Measurements from ENCODE around the gene CEP78.

CEP78 gene

DNA sequence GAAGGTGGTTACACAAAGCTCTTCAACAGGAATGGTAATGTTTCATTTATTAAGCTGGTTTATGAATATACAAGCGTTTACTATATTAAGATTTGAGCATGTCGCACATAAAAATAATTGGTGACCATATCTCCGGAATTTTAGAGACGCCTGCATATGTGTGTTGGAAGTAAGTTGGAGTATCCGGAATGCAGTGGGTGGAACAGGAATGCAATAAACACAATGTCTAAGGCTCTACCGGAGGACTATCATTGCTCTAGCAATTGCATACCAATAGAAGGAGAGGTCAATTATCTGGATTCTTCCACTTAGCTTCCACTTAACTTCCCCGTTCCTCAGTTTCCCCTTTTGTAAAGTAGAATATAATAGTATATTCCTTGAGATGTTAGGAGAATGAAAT, 1.1 kb upstream of the CEP78 start:
- no peak for TF ChIP-seq Cebpa-rat (IDR thresholded peaks at IDR 0.05)
- no peak overlapping the region for H3K27ac ChIP-seq

DNA sequence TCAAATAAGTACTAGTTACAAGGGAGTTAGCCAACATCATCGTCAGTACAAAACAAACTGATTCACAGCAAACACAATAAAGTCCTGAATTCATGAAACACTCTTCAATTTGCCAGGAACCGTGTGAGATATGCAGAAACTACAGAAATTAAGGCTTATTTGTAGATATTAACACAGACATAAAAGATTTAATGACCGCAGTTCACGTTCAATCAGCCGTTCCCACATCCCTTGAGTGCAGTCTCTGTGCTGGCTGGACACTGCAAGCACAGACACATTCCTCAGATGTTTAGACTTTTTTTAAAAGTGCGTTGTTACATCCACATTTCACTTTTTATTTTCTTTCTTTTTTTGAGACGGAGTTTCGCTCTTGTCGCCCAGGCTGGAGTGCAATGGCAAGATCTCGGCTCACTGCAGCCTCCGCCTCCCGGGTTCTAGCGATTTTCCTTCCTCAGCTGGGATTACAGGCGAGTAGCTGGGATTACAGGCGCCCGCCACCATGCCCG, 566 bp upstream of the CEP78 start:
- Histone ChIP-seq H3K4me2 (peak overlapping the region; percentile 91), H3K27ac (peak overlapping the region; percentile 82), H3K9ac (peak overlapping the region; percentile 86), H3K36me3 (peaks cover 14% of the 10 kb centered on the region), H3K4me1 (peaks cover 41% of the 10 kb centered on the region), H3K27me3 (no peaks in the 10 kb centered on the region), H3K9me3 (no peaks in the 10 kb centered on the region), H3K4me3 (peak overlapping the region; percentile 83), H4K20me1 (peaks cover 6% of the 10 kb centered on the region; the same call in 1 of the 2 replicates)
- TF ChIP-seq Cebpa-rat (IDR thresholded peaks at IDR 0.05): no peak

More for the DNA sequence above, 1.1 kb upstream of the CEP78 start:
- peak overlapping the region; percentile 83 for H3K4me3 ChIP-seq
- H3K4me1 ChIP-seq: peaks cover 41% of the 10 kb centered on the region
- no peaks in the 10 kb centered on the region for H3K27me3 ChIP-seq
- H3K36me3 ChIP-seq: peaks cover 9% of the 10 kb centered on the region; the same call in 1 of the 2 replicates
- H4K20me1 ChIP-seq: peaks cover 6% of the 10 kb centered on the region; the same call in 1 of the 2 replicates
- H3K9ac ChIP-seq: no peak overlapping the region
- no peaks in the 10 kb centered on the region for H3K9me3 ChIP-seq
- H3K4me2 ChIP-seq: peak overlapping the region; percentile 91

DNA sequence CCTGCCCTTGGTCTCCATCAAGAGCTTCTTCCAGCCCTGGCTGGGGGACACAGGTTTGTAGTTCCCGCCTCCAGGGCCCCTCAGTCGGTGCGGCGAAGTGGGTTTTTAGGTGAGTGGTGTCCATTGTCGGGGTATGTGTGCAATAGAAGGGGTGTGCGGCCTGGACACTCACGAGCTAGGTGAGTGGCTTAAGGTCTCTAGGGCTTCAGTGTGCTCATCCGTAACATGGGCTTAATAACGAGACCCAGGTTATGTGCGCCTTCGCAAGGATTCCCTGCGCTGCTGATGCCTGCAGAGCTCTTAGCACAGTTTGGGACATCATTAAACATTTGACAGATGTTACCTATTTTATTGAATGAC, 656 bp downstream of the CEP78 start:
- peak overlapping the region; percentile 91 for H3K4me2 ChIP-seq
- peak overlapping the region; percentile 86 for H3K9ac ChIP-seq
- H3K9me3 ChIP-seq: no peaks in the 10 kb centered on the region
- H4K20me1 ChIP-seq: peaks cover 6% of the 10 kb centered on the region; the same call in 1 of the 2 replicates
- no peaks in the 10 kb centered on the region for H3K27me3 ChIP-seq
- peak overlapping the region; percentile 83 for H3K4me3 ChIP-seq
- H3K4me1 ChIP-seq: peaks cover 41% of the 10 kb centered on the region
- peak overlapping the region; percentile 82 for H3K27ac ChIP-seq
- TF ChIP-seq Cebpa-rat (IDR thresholded peaks at IDR 0.05): no peak
- peaks cover 22% of the 10 kb centered on the region for H3K36me3 ChIP-seq

DNA sequence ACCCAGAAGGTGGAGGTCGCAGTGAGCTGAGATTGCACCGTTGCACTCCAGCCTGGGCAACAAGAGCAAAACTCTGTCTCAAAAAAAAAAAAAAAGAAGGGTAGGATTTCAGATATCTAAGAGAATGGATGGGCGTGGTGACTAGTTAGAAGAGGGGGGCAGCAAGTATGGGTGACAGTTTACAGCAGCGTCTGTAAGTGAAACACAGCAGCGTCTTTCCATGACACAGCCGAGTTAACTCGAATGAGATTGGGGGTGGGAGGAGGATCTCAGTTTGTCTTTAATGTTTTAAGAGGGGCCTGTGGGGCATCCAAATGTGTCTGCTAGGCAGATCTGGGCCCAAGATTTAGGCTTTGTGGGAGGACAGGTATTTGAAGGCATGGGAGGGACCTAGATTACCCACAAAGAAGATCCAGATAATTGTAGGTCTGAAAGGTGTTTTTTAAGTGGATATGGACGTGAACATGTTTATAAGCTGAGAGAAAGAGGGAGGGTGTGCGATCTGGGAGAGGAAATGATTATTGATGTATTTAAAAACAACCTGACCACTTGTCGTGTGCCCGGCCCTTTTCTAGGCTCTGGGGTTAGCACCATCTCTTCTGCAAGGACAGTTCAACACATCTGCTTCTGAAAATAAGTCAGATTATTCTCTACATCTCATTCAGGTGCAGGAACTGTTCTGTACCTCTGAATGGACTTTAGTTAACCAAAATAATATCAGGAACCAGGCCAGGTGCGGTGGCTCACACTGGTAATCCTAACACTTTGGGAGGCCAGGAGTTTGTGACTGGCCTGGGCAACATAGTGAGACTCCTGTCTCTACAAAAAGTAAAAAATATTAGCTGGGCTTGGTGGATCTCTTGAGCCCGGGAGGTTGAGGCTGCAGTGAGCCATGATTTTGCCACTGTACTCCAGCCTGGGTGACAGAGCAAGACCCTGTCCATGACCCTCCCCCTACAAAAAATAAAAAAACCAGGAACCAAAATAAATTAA, 2.5 kb downstream of the CEP78 start:
- peaks cover 41% of the 10 kb centered on the region for H3K4me1 ChIP-seq
- H3K9me3 ChIP-seq: no peaks in the 10 kb centered on the region
- no peak for TF ChIP-seq Cebpa-rat (IDR thresholded peaks at IDR 0.05)
- H3K36me3 ChIP-seq: peaks cover 34% of the 10 kb centered on the region
- H3K27ac ChIP-seq: no peak overlapping the region
- H3K27me3 ChIP-seq: no peaks in the 10 kb centered on the region
- no peak overlapping the region for H3K9ac ChIP-seq
- no peak overlapping the region; the same call in 1 of the 2 replicates for H3K4me3 ChIP-seq
- H3K4me2 ChIP-seq: peak overlapping the region; percentile 91
- H4K20me1 ChIP-seq: peaks cover 6% of the 10 kb centered on the region; the same call in 1 of the 2 replicates

DNA sequence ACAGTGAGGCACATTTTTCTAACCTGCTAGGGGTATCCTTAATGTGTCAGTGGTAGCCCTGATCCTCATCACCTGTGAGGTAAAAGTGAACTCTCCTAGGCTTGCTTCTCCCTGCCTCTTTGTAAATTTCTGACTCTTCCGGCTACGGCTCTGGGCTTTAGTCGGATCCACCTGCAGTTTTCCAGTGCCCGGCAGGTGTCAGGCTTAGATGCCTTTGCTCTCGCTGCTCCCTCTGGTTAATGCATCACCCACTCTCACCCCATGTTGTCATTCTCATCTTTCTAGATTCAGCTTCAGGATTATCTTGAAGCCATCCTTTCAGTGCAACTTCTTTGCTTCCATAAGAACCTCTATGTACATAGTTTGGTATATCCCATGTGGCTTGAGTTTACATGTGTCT, 3.6 kb downstream of the CEP78 start:
- Histone ChIP-seq H3K4me3 (no peak overlapping the region), H3K36me3 (peaks cover 42% of the 10 kb centered on the region), H4K20me1 (peaks cover 6% of the 10 kb centered on the region; the same call in 1 of the 2 replicates), H3K27ac (no peak overlapping the region), H3K4me2 (peak overlapping the region; percentile 17; the same call in 1 of the 2 replicates), H3K9me3 (no peaks in the 10 kb centered on the region), H3K27me3 (no peaks in the 10 kb centered on the region), H3K9ac (no peak overlapping the region), H3K4me1 (peaks cover 41% of the 10 kb centered on the region)
- TF ChIP-seq Cebpa-rat (IDR thresholded peaks at IDR 0.05): no peak

DNA sequence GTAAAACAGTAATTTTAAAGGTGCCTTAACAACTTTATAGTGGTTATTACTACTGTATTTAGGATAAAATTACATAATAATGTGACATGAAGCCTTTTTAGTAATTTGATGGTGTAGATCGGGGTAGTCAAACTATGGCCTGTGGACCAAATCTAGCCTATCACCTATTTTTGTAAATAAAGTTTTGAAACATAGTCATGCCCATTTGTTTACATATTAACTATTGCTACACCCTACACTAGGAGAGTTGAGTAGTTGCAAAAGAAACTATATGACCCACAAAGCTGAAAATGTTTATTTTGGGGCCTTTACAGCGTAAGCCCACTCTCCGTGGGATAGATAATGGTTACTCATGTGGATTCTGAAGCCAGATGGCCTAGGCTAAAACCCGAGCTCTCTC, 6.2 kb downstream of the CEP78 start:
- H4K20me1 ChIP-seq: peaks cover 6% of the 10 kb centered on the region; the same call in 1 of the 2 replicates
- peaks cover 26% of the 10 kb centered on the region for H3K4me1 ChIP-seq
- TF ChIP-seq Cebpa-rat (IDR thresholded peaks at IDR 0.05): no peak
- H3K36me3 ChIP-seq: peaks cover 63% of the 10 kb centered on the region
- H3K9ac ChIP-seq: no peak overlapping the region
- no peak overlapping the region for H3K4me3 ChIP-seq
- H3K4me2 ChIP-seq: no peak overlapping the region
- no peaks in the 10 kb centered on the region for H3K9me3 ChIP-seq
- H3K27ac ChIP-seq: no peak overlapping the region
- H3K27me3 ChIP-seq: no peaks in the 10 kb centered on the region

DNA sequence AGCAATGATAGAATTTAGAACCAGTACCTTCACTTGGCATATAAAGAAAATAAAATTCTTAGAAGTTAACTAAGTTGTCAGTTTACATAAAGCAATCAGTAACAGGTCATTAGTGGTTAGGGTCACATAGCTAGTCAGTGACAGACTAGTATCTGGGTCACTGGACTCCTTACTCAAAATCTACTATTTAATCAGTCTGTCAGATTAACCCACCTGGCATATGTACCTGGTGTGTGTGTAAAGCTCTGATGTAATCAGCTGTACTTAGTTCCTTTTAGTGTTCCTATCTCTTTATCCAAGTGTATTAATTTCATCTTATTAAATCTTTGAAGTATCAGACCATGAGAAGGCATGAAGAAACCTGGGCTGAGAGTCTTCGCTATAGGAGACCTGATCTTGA, 7.3 kb downstream of the CEP78 start:
- Histone ChIP-seq H3K4me3 (no peak overlapping the region), H3K4me2 (no peak overlapping the region), H3K36me3 (peaks cover 74% of the 10 kb centered on the region), H3K27ac (no peak overlapping the region), H3K9me3 (no peaks in the 10 kb centered on the region), H3K4me1 (peaks cover 15% of the 10 kb centered on the region), H3K27me3 (no peaks in the 10 kb centered on the region), H3K9ac (no peak overlapping the region), H4K20me1 (peaks cover 6% of the 10 kb centered on the region; the same call in 1 of the 2 replicates)
- no peak for TF ChIP-seq Cebpa-rat (IDR thresholded peaks at IDR 0.05)

DNA sequence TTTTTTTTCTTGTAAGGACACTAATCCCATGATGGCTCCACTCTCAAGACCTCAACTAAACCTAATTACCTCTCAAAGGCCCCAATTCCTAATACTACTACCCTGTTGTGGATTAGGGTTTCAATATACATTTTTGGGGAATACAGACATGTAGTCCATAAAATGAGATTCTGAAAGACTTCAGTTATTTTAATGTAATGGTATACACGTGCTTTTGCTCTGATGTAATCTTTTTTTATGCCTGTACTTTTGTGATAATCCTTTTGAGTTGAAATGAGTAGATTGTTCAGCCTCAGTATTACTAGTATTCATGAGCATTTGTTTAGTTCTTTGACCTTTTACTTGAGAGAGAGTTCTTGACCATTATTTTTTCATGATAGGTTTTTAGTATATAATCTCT, 9.5 kb downstream of the CEP78 start:
- no peak for TF ChIP-seq Cebpa-rat (IDR thresholded peaks at IDR 0.05)
- H3K27ac ChIP-seq: no peak overlapping the region
- H3K4me1 ChIP-seq: no peaks in the 10 kb centered on the region
- no peak overlapping the region for H3K4me3 ChIP-seq
- H3K9me3 ChIP-seq: no peaks in the 10 kb centered on the region
- H3K36me3 ChIP-seq: peaks cover 75% of the 10 kb centered on the region
- H3K27me3 ChIP-seq: no peaks in the 10 kb centered on the region
- H4K20me1 ChIP-seq: no peaks in the 10 kb centered on the region
- no peak overlapping the region for H3K4me2 ChIP-seq
- H3K9ac ChIP-seq: no peak overlapping the region

DNA sequence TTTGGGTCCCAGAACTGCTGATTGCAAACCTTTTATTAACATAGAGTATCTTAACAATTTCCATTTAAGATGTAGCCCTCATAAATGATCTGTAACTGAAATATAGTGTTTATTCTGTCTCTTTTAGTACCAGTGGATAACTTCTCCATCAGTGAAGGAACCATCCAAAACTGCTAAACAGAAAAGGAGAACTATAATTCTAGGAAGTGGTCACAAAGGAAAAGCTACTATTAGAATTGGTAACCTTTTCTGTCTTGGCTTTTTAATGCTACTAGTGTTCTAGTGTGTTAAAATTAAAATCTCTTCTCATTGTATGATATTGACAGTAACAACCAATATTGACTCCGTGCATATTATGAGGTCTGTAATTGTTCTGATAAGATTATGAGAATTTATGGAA, 12.8 kb downstream of the CEP78 start:
- H3K36me3 ChIP-seq: peaks cover 73% of the 10 kb centered on the region
- H3K27ac ChIP-seq: no peak overlapping the region

DNA sequence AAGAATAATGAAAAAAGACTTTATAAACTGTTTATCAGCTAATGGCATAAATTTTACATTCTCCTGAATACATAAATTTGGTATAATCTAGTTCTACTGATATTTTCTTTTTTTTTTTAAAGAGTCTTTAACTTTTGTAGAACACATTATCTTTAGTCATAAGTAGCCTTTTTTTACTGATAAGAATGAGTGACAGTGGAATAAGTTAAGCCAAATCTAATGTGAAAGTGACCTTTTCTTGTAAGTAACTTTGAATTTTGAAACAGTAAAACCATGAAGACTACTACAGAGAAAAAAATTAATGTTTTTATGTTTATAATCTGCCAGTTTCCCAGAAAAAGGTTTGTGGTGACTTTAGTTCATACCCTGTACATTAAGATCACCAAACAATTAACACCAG, 13.7 kb downstream of the CEP78 start:
- no peak overlapping the region for H3K4me3 ChIP-seq
- peaks cover 70% of the 10 kb centered on the region for H3K36me3 ChIP-seq
- H4K20me1 ChIP-seq: no peaks in the 10 kb centered on the region
- H3K4me1 ChIP-seq: no peaks in the 10 kb centered on the region
- H3K27me3 ChIP-seq: no peaks in the 10 kb centered on the region
- no peaks in the 10 kb centered on the region for H3K9me3 ChIP-seq
- no peak overlapping the region for H3K4me2 ChIP-seq
- H3K27ac ChIP-seq: no peak overlapping the region
- H3K9ac ChIP-seq: no peak overlapping the region
- no peak for TF ChIP-seq Cebpa-rat (IDR thresholded peaks at IDR 0.05)

More for the DNA sequence above, 12.8 kb downstream of the CEP78 start:
- H3K9ac ChIP-seq: no peak overlapping the region
- H3K4me2 ChIP-seq: no peak overlapping the region
- H4K20me1 ChIP-seq: no peaks in the 10 kb centered on the region
- no peaks in the 10 kb centered on the region for H3K27me3 ChIP-seq
- no peaks in the 10 kb centered on the region for H3K9me3 ChIP-seq
- H3K4me1 ChIP-seq: no peaks in the 10 kb centered on the region
- TF ChIP-seq Cebpa-rat (IDR thresholded peaks at IDR 0.05): no peak
- H3K4me3 ChIP-seq: no peak overlapping the region
